Retinal pigment epithelial cell (primary cell): Measurements from ENCODE around the gene SNX30.

Source experiments
- DNase-seq: peaks from one replicate; pipeline ENCODE4 v3.0.0-alpha.2; 2010; ENCODE audit warnings: low read depth
- H3K4me3 ChIP-seq: 2 replicates; pipeline ENCODE4 v1.5.1; 2011; ENCODE audit warnings: mild to moderate bottlenecking, low read length, control low read depth, moderate library complexity
- CTCF ChIP-seq: conservative IDR thresholded peaks from 2 replicates; pipeline ENCODE4 v1.5.1; 2011; ENCODE audit warnings: low read depth, low read length, control low read depth, inconsistent platforms

The SNX30 gene

GRCh38 chr9:112782218-112782617 lies 31.7 kb downstream of the SNX30 start:
- DNase-seq = no peak
- no peak for TF ChIP-seq CTCF

GRCh38 chr9:112783551-112783954 lies 33.0 kb downstream of the SNX30 start:
- TF ChIP-seq CTCF = no peak
- H3K4me3 ChIP-seq = no peak overlapping the region
- no peak for DNase-seq

More at GRCh38 chr9:112782218-112782617, 31.7 kb downstream of the SNX30 start:
- no peak overlapping the region for H3K4me3 ChIP-seq

- no peak for TF ChIP-seq CTCF
- peak overlapping the region; percentile 25 for H3K4me3 ChIP-seq
- peak; percentile 64 for DNase-seq
Observed at GRCh38 chr9:112784020-112784785, 33.6 kb downstream of the SNX30 start.

- TF ChIP-seq CTCF = no peak
- DNase-seq = no peak
- no peak overlapping the region for H3K4me3 ChIP-seq
Observed at GRCh38 chr9:112785986-112786385, 35.4 kb downstream of the SNX30 start.

- DNase-seq = no peak
- no peak overlapping the region for H3K4me3 ChIP-seq
- TF ChIP-seq CTCF = no peak
Observed at GRCh38 chr9:112786829-112787520, 36.4 kb downstream of the SNX30 start.

GRCh38 chr9:112787978-112788377 lies 37.4 kb downstream of the SNX30 start:
- H3K4me3 ChIP-seq = no peak overlapping the region
- no peak for TF ChIP-seq CTCF
- no peak for DNase-seq

GRCh38 chr9:112789473-112789872 lies 38.9 kb downstream of the SNX30 start:
- H3K4me3 ChIP-seq = no peak overlapping the region
- peak; percentile 24 for DNase-seq
- no peak for TF ChIP-seq CTCF
